Uterus (tissue), 2 donors: Measurements from ENCODE around the gene MFAP4.

Experiments used
- POLR2A ChIP-seq, 2 donors: fragments of 450-650 bp; IDR thresholded peaks; one replicate each; pipeline ENCODE4 v1.6.1; 2016; ENCODE audit warnings: antibody characterized with exemption in 2 of 2, mild to moderate bottlenecking in 1 of 2, moderate library complexity in 1 of 2
- TF ChIP-seq, protein P1 (sequence below), 4 experiments: fragments of 200-600 bp in 2 of 4; fragments of 450-650 bp in 2 of 4; sonication (generic) in 2 of 4; IDR thresholded peaks; one replicate each; pipeline ENCODE4 v1.5.1; 2016 to 2019; ENCODE audit warnings: antibody characterized with exemption in 4 of 4, mild to moderate bottlenecking in 2 of 4, moderate library complexity in 1 of 4

GRCh38 chr17:19380481-19381301, 6.3 kb downstream of the MFAP4 start:
- TF ChIP-seq, protein P1, sequence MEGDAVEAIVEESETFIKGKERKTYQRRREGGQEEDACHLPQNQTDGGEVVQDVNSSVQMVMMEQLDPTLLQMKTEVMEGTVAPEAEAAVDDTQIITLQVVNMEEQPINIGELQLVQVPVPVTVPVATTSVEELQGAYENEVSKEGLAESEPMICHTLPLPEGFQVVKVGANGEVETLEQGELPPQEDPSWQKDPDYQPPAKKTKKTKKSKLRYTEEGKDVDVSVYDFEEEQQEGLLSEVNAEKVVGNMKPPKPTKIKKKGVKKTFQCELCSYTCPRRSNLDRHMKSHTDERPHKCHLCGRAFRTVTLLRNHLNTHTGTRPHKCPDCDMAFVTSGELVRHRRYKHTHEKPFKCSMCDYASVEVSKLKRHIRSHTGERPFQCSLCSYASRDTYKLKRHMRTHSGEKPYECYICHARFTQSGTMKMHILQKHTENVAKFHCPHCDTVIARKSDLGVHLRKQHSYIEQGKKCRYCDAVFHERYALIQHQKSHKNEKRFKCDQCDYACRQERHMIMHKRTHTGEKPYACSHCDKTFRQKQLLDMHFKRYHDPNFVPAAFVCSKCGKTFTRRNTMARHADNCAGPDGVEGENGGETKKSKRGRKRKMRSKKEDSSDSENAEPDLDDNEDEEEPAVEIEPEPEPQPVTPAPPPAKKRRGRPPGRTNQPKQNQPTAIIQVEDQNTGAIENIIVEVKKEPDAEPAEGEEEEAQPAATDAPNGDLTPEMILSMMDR (IDR thresholded peaks at IDR 0.05) = no peak
- no peak for TF ChIP-seq POLR2A (IDR thresholded peaks at IDR 0.05)
